ENCODE results near the gene TTC17.

DNA sequence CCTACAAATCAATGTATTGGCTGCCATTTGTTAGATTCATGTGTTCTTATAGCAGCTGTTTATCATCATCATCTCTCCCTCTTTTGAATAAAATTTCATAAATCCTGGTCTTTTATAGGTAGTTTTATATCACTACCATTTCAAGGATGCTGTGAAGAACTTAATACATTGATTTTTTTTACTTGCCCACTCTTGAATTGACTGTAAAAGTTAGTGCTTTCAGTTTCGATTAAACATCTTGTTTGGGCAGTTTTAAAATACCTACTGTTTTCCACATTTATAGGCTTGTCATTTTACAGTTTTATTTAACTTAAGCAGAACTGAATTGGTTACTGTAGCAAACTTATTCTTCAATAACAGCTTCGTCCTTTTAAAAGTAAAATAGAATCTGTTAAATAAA is 59.5 kb downstream of the TTC17 start:
- TF ChIP-seq, protein P1, sequence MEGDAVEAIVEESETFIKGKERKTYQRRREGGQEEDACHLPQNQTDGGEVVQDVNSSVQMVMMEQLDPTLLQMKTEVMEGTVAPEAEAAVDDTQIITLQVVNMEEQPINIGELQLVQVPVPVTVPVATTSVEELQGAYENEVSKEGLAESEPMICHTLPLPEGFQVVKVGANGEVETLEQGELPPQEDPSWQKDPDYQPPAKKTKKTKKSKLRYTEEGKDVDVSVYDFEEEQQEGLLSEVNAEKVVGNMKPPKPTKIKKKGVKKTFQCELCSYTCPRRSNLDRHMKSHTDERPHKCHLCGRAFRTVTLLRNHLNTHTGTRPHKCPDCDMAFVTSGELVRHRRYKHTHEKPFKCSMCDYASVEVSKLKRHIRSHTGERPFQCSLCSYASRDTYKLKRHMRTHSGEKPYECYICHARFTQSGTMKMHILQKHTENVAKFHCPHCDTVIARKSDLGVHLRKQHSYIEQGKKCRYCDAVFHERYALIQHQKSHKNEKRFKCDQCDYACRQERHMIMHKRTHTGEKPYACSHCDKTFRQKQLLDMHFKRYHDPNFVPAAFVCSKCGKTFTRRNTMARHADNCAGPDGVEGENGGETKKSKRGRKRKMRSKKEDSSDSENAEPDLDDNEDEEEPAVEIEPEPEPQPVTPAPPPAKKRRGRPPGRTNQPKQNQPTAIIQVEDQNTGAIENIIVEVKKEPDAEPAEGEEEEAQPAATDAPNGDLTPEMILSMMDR (IDR thresholded peaks at IDR 0.05), result no peak
- TF ChIP-seq EZH2 (IDR thresholded peaks at IDR 0.05) (no peak), EZH2phosphoT487 (IDR thresholded peaks at IDR 0.05) (no peak)
